ENCODE data around the gene SERPINB5. TPM values are rescaled to one million over a fixed set of nuclear protein-coding genes. Genes with fewer than 3 reads are reported as not detected.

Gene SERPINB5
- total RNA-seq, result not detected

- Mint-ChIP-seq H3K9me3 (no peaks in the 10 kb centered on the region), H3K27me3 (no peaks in the 10 kb centered on the region)
Observed at GRCh38 chr18:63476668-63477067, at the start of gene SERPINB5. Gene SERPINB5, plus strand, starts transcription at chr18:63476958. Its CDS starts 7,471 bp downstream, at chr18:63484429.

GRCh38 chr18:63427558-63427957 is 49.2 kb upstream of the SERPINB5 start:
- no peak overlapping the region for H3K4me3 Mint-ChIP-seq
- peaks cover 4% of the 10 kb centered on the region for H3K27me3 Mint-ChIP-seq
- H3K4me1 Mint-ChIP-seq, result peaks cover 8% of the 10 kb centered on the region
- no peak overlapping the region for H3K27ac Mint-ChIP-seq
- no peaks in the 10 kb centered on the region for H3K9me3 Mint-ChIP-seq
- DNase-seq, result no peak
- no peaks in the 10 kb centered on the region for H3K36me3 Mint-ChIP-seq

More at GRCh38 chr18:63476668-63477067, at the start of gene SERPINB5:
- H3K4me3 Mint-ChIP-seq, result no peak within 1 kb of the TSS
- H3K4me1 Mint-ChIP-seq, result no peaks in the 10 kb centered on the region
- DNase-seq, result no peak
- no peak within 1 kb of the TSS for H3K27ac Mint-ChIP-seq
- no peaks in the 10 kb centered on the region for H3K36me3 Mint-ChIP-seq

GRCh38 chr18:63430526-63430925 is 46.2 kb upstream of the SERPINB5 start:
- no peak overlapping the region for H3K27ac Mint-ChIP-seq
- no peaks in the 10 kb centered on the region for H3K4me1 Mint-ChIP-seq
- no peak for DNase-seq
- H3K36me3 Mint-ChIP-seq, result no peaks in the 10 kb centered on the region
- peaks cover 4% of the 10 kb centered on the region for H3K27me3 Mint-ChIP-seq
- H3K9me3 Mint-ChIP-seq, result no peaks in the 10 kb centered on the region
- no peak overlapping the region for H3K4me3 Mint-ChIP-seq

- H3K36me3 Mint-ChIP-seq, result no peaks in the 10 kb centered on the region
- no peaks in the 10 kb centered on the region for H3K27me3 Mint-ChIP-seq
- H3K4me1 Mint-ChIP-seq, result no peaks in the 10 kb centered on the region
Observed at GRCh38 chr18:63431180-63431579, 45.6 kb upstream of the SERPINB5 start.

GRCh38 chr18:63433334-63433866 is 43.4 kb upstream of the SERPINB5 start:
- Mint-ChIP-seq H3K4me1 (no peaks in the 10 kb centered on the region), H3K27me3 (peaks cover 5% of the 10 kb centered on the region), H3K9me3 (no peaks in the 10 kb centered on the region), H3K36me3 (no peaks in the 10 kb centered on the region), H3K27ac (no peak overlapping the region), H3K4me3 (no peak overlapping the region)
- DNase-seq, result no peak

More at GRCh38 chr18:63431180-63431579, 45.6 kb upstream of the SERPINB5 start:
- no peak overlapping the region for H3K4me3 Mint-ChIP-seq
- DNase-seq, result no peak
- H3K27ac Mint-ChIP-seq, result no peak overlapping the region
- no peaks in the 10 kb centered on the region for H3K9me3 Mint-ChIP-seq

GRCh38 chr18:63438181-63438580 is 38.6 kb upstream of the SERPINB5 start:
- no peak overlapping the region for H3K27ac Mint-ChIP-seq
- DNase-seq, result no peak
- H3K4me1 Mint-ChIP-seq, result no peaks in the 10 kb centered on the region
- H3K4me3 Mint-ChIP-seq, result no peak overlapping the region
- no peaks in the 10 kb centered on the region for H3K9me3 Mint-ChIP-seq
- H3K27me3 Mint-ChIP-seq, result peaks cover 5% of the 10 kb centered on the region
- no peaks in the 10 kb centered on the region for H3K36me3 Mint-ChIP-seq

- H3K4me1 Mint-ChIP-seq, result no peaks in the 10 kb centered on the region
- H3K9me3 Mint-ChIP-seq, result no peaks in the 10 kb centered on the region
- H3K4me3 Mint-ChIP-seq, result no peak overlapping the region
- DNase-seq, result peak; percentile 28
- H3K27ac Mint-ChIP-seq, result no peak overlapping the region
- H3K27me3 Mint-ChIP-seq, result peaks cover 5% of the 10 kb centered on the region
- no peaks in the 10 kb centered on the region for H3K36me3 Mint-ChIP-seq
Observed at GRCh38 chr18:63439334-63439733, 37.4 kb upstream of the SERPINB5 start.

GRCh38 chr18:63440219-63440618 is 36.5 kb upstream of the SERPINB5 start:
- H3K27me3 Mint-ChIP-seq, result peaks cover 5% of the 10 kb centered on the region
- no peak for DNase-seq
- H3K4me3 Mint-ChIP-seq, result no peak overlapping the region
- no peak overlapping the region for H3K27ac Mint-ChIP-seq
- no peaks in the 10 kb centered on the region for H3K9me3 Mint-ChIP-seq
- H3K36me3 Mint-ChIP-seq, result no peaks in the 10 kb centered on the region
- H3K4me1 Mint-ChIP-seq, result no peaks in the 10 kb centered on the region

GRCh38 chr18:63440881-63441280 is 35.9 kb upstream of the SERPINB5 start:
- H3K4me3 Mint-ChIP-seq, result no peak overlapping the region
- no peak overlapping the region for H3K27ac Mint-ChIP-seq
- H3K36me3 Mint-ChIP-seq, result no peaks in the 10 kb centered on the region

GRCh38 chr18:63443829-63444228 is 32.9 kb upstream of the SERPINB5 start:
- no peak overlapping the region for H3K4me3 Mint-ChIP-seq
- no peaks in the 10 kb centered on the region for H3K27me3 Mint-ChIP-seq
- no peaks in the 10 kb centered on the region for H3K4me1 Mint-ChIP-seq
- no peaks in the 10 kb centered on the region for H3K36me3 Mint-ChIP-seq
- no peak for DNase-seq
- no peaks in the 10 kb centered on the region for H3K9me3 Mint-ChIP-seq
- no peak overlapping the region for H3K27ac Mint-ChIP-seq

More at GRCh38 chr18:63440881-63441280, 35.9 kb upstream of the SERPINB5 start:
- Mint-ChIP-seq H3K27me3 (peaks cover 5% of the 10 kb centered on the region), H3K4me1 (no peaks in the 10 kb centered on the region), H3K9me3 (no peaks in the 10 kb centered on the region)
- DNase-seq, result no peak

GRCh38 chr18:63444580-63444979 is 32.2 kb upstream of the SERPINB5 start:
- no peaks in the 10 kb centered on the region for H3K9me3 Mint-ChIP-seq
- H3K27ac Mint-ChIP-seq, result no peak overlapping the region
- H3K36me3 Mint-ChIP-seq, result no peaks in the 10 kb centered on the region
- no peak for DNase-seq
- H3K27me3 Mint-ChIP-seq, result no peaks in the 10 kb centered on the region
- no peak overlapping the region for H3K4me3 Mint-ChIP-seq
- H3K4me1 Mint-ChIP-seq, result no peaks in the 10 kb centered on the region

GRCh38 chr18:63445037-63445436 is 31.7 kb upstream of the SERPINB5 start:
- DNase-seq, result no peak
- H3K4me1 Mint-ChIP-seq, result no peaks in the 10 kb centered on the region
- H3K4me3 Mint-ChIP-seq, result no peak overlapping the region
- H3K9me3 Mint-ChIP-seq, result no peaks in the 10 kb centered on the region
- no peak overlapping the region for H3K27ac Mint-ChIP-seq
- H3K36me3 Mint-ChIP-seq, result no peaks in the 10 kb centered on the region
- H3K27me3 Mint-ChIP-seq, result no peaks in the 10 kb centered on the region

GRCh38 chr18:63446266-63446665 is 30.5 kb upstream of the SERPINB5 start:
- Mint-ChIP-seq H3K27me3 (no peaks in the 10 kb centered on the region), H3K36me3 (no peaks in the 10 kb centered on the region), H3K4me1 (no peaks in the 10 kb centered on the region), H3K9me3 (no peaks in the 10 kb centered on the region), H3K27ac (no peak overlapping the region), H3K4me3 (no peak overlapping the region)
- no peak for DNase-seq

GRCh38 chr18:63447066-63447465 is 29.7 kb upstream of the SERPINB5 start:
- no peaks in the 10 kb centered on the region for H3K27me3 Mint-ChIP-seq
- DNase-seq, result no peak
- H3K36me3 Mint-ChIP-seq, result no peaks in the 10 kb centered on the region
- H3K4me3 Mint-ChIP-seq, result no peak overlapping the region
- H3K4me1 Mint-ChIP-seq, result no peaks in the 10 kb centered on the region
- no peaks in the 10 kb centered on the region for H3K9me3 Mint-ChIP-seq
- no peak overlapping the region for H3K27ac Mint-ChIP-seq

GRCh38 chr18:63449426-63449825 is 27.3 kb upstream of the SERPINB5 start:
- Mint-ChIP-seq H3K27ac (no peak overlapping the region), H3K9me3 (no peaks in the 10 kb centered on the region), H3K36me3 (no peaks in the 10 kb centered on the region), H3K4me1 (no peaks in the 10 kb centered on the region), H3K4me3 (no peak overlapping the region), H3K27me3 (no peaks in the 10 kb centered on the region)
- DNase-seq, result no peak

GRCh38 chr18:63451799-63452660 is 24.7 kb upstream of the SERPINB5 start:
- no peaks in the 10 kb centered on the region for H3K27me3 Mint-ChIP-seq
- no peaks in the 10 kb centered on the region for H3K4me1 Mint-ChIP-seq
- no peak overlapping the region for H3K27ac Mint-ChIP-seq
- no peaks in the 10 kb centered on the region for H3K9me3 Mint-ChIP-seq
- DNase-seq, result no peak
- no peak overlapping the region for H3K4me3 Mint-ChIP-seq
- no peaks in the 10 kb centered on the region for H3K36me3 Mint-ChIP-seq
